Prostate gland (tissue), 2 donors: Measurements from ENCODE around the gene KRTAP12-4.

ENCODE experiments used
- CTCF ChIP-seq, 4 experiments: fragments of 200-600 bp in 2 of 4; fragments of 450-650 bp in 2 of 4; sonication (generic) in 2 of 4; IDR thresholded peaks; 1 replicate in 3 of 4; 2 replicates in 1 of 4; pipeline ENCODE4 v1.5.1; 2016 to 2019; ENCODE audit warnings: antibody characterized with exemption in 4 of 4, mild to moderate bottlenecking in 2 of 4, moderate library complexity in 2 of 4
- POLR2A ChIP-seq: fragments of 450-650 bp; IDR thresholded peaks from one replicate; pipeline ENCODE4 v1.6.1; 2016; ENCODE audit warnings: antibody characterized with exemption, mild to moderate bottlenecking
- POLR2AphosphoS5 ChIP-seq: sonication (generic); formaldehyde crosslinking; IDR thresholded peaks from one replicate; pipeline ENCODE4 v1.6.1; 2017; ENCODE audit warnings: antibody characterized with exemption

GRCh38 chr21:44619886-44620285, 34.6 kb downstream of the KRTAP12-4 start:
- TF ChIP-seq POLR2A: no peak
- TF ChIP-seq POLR2AphosphoS5: no peak
- TF ChIP-seq CTCF (IDR thresholded peaks at IDR 0.05): no peak
